ENCODE measurements around the gene CDK5RAP3. TPM values are rescaled to one million over a fixed set of nuclear protein-coding genes. Genes with fewer than 3 reads are reported as not detected.

The CDK5RAP3 gene
- total RNA-seq, 1 experiment from 2014 or later = 255 TPM

DNA sequence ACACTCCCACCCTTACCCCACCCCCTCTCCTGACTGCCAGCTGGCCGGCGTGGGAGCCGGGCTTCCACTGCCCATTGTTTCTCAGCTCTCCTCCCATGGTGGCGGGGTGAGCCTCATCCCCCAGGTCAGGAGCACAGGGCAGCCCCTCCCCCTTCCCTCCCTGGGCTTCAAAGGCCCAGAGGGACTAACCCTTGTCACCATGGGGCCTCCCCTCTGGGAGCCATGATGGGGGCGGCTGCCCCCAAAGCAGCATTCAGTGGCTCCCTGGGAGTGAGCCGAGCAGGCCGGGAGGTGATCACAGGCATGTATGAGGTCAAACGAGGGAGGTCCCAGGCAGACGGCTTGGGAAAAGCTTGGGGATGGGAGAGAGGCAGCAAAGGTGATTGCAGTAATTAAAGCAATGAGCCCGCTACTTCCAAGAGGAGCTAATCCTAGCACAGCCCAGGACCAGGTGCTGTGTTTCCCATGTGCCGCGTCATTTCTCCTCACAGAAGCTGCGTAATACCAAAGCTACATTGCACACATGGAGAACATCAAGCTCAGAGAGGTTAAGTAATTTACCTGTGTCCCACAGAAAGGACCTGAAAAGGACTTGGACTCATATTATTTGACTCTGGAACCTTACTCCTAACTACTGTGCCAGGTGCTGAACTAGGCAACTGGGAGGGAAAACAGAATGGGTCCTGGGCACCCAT, 24.5 kb downstream of the CDK5RAP3 start:
- H3K27ac ChIP-seq (ENCODE audit: low read depth, low read length) = no peak overlapping the region
- intact Hi-C loops (cut with micrococcal nuclease) = no loop called here
- no peak for TF ChIP-seq JUND (IDR thresholded peaks at IDR 0.05)
- no peak for TF ChIP-seq RAD21 (IDR thresholded peaks at IDR 0.05; ENCODE audit: low read depth)
- TF ChIP-seq POLR2AphosphoS5 (IDR thresholded peaks at IDR 0.05; ENCODE audit: low read depth, low read length) = no peak
- no peak for TF ChIP-seq FOSL1 (IDR thresholded peaks at IDR 0.05; ENCODE audit: low read depth)
- TF ChIP-seq CTCF (IDR thresholded peaks at IDR 0.05 in 2 of 3, conservative IDR thresholded peaks at IDR 0.05 in 1 of 3; ENCODE audit: borderline replicate concordance in 1 of 3, insufficient read depth in 1 of 3, low read depth in 2 of 3, low read length in 2 of 3) = no peak
- TF ChIP-seq SP1 (IDR thresholded peaks at IDR 0.05; ENCODE audit: low read depth) = no peak
- TF ChIP-seq EZH2 (IDR thresholded peaks at IDR 0.05) = no peak
- no peak for TF ChIP-seq SIN3A (IDR thresholded peaks at IDR 0.05; ENCODE audit: low read depth)
- H3K79me2 ChIP-seq (ENCODE audit: insufficient read depth, low read length) = no peaks in the 10 kb centered on the region
- no peaks in the 10 kb centered on the region for H4K20me1 ChIP-seq (ENCODE audit: insufficient read depth)
- ATAC-seq = no peak
- BruUV-seq (replicated peaks) = no TSS peak
- H3K36me3 ChIP-seq (ENCODE audit: control insufficient read depth in 1 of 2, insufficient read depth in 2 of 2, low read length in 2 of 2) = no peaks in the 10 kb centered on the region
- H3K9ac ChIP-seq (ENCODE audit: low read length) = no peak overlapping the region
- ChIA-PET CTCF (no interaction called here), RAD21 (ENCODE audit: low non-redundant PET in 1 of 2, low total read pairs in 2 of 2, uncharacterized antibody in 2 of 2, unreplicated experiment in 2 of 2) (no interaction called here), POLR2A (no interaction called here)
- H3K4me1 ChIP-seq (ENCODE audit: control insufficient read depth in 1 of 2, insufficient read depth in 2 of 2, low read length in 2 of 2) = peaks cover 0 to 9% of the 10 kb centered on the region in 2 experiments; a peak in 2 of 4 replicates
- no peaks in the 10 kb centered on the region for H3K9me2 ChIP-seq (ENCODE audit: insufficient read depth)
- no peak overlapping the region for H2AFZ ChIP-seq (ENCODE audit: low read depth, low read length, poor library complexity, severe bottlenecking)
- DNase-seq (ENCODE audit: low read depth, low spot score) = no peak
- H3K9me3 ChIP-seq (ENCODE audit: control insufficient read depth in 1 of 2, insufficient read depth in 1 of 2, low read depth in 1 of 2, low read length in 2 of 2) = no peaks in the 10 kb centered on the region
- H3K4me2 ChIP-seq (ENCODE audit: low read length) = no peak overlapping the region
- no peak overlapping the region for H3K4me3 ChIP-seq (replicated peaks in 1 of 2; ENCODE audit: low read depth in 1 of 2, low read length in 2 of 2)
- no peaks in the 10 kb centered on the region for H3K27me3 ChIP-seq (ENCODE audit: insufficient read depth, low read length)

- CTCF ChIA-PET = no interaction called here
- TF ChIP-seq RAD21 (IDR thresholded peaks at IDR 0.05; ENCODE audit: low read depth) = no peak
These were observed 25.3 kb downstream of the CDK5RAP3 start for GRCh38 chr17:47996201-47996600.

More at GRCh38 chr17:47996201-47996600, 25.3 kb downstream of the CDK5RAP3 start:
- H4K20me1 ChIP-seq (ENCODE audit: insufficient read depth) = no peaks in the 10 kb centered on the region
- no peaks in the 10 kb centered on the region for H3K9me2 ChIP-seq (ENCODE audit: insufficient read depth)
- ChIA-PET RAD21 (ENCODE audit: low non-redundant PET in 1 of 2, low total read pairs in 2 of 2, uncharacterized antibody in 2 of 2, unreplicated experiment in 2 of 2) (no interaction called here), POLR2A (no interaction called here)
- peaks cover 0 to 9% of the 10 kb centered on the region in 2 experiments; a peak in 2 of 4 replicates for H3K4me1 ChIP-seq (ENCODE audit: control insufficient read depth in 1 of 2, insufficient read depth in 2 of 2, low read length in 2 of 2)
- H3K4me3 ChIP-seq (replicated peaks in 1 of 2; ENCODE audit: low read depth in 1 of 2, low read length in 2 of 2) = no peak overlapping the region
- H3K9ac ChIP-seq (ENCODE audit: low read length) = no peak overlapping the region
- no peaks in the 10 kb centered on the region for H3K27me3 ChIP-seq (ENCODE audit: insufficient read depth, low read length)
- no peak overlapping the region for H3K27ac ChIP-seq (ENCODE audit: low read depth, low read length)
- no peaks in the 10 kb centered on the region for H3K79me2 ChIP-seq (ENCODE audit: insufficient read depth, low read length)
- H3K36me3 ChIP-seq (ENCODE audit: control insufficient read depth in 1 of 2, insufficient read depth in 2 of 2, low read length in 2 of 2) = no peaks in the 10 kb centered on the region
- no peak for DNase-seq (ENCODE audit: low read depth, low spot score)
- no TSS peak for BruUV-seq (replicated peaks)
- no peak overlapping the region for H2AFZ ChIP-seq (ENCODE audit: low read depth, low read length, poor library complexity, severe bottlenecking)
- intact Hi-C loops (cut with micrococcal nuclease) = no loop called here
- no peak for ATAC-seq
- no peaks in the 10 kb centered on the region for H3K9me3 ChIP-seq (ENCODE audit: control insufficient read depth in 1 of 2, insufficient read depth in 1 of 2, low read depth in 1 of 2, low read length in 2 of 2)
- no peak overlapping the region for H3K4me2 ChIP-seq (ENCODE audit: low read length)

Data from HCT116 (cell line).